H1 (cell line): ENCODE data around the gene GALNT7. TPM values are rescaled to one million over a fixed set of nuclear protein-coding genes. Genes with fewer than 3 reads are reported as not detected.

ENCODE experiments used
- CTCF ChIA-PET: fragments of 300-600 bp; sonication (Branson Sonifier 250); formaldehyde crosslinking; loops from one replicate; lab custom pipeline; 2021; ENCODE audit not compliant: partially characterized antibody; lab: Charles Lee
- POLR2A ChIA-PET: fragments of 300-600 bp; sonication (Branson Sonifier 250); formaldehyde crosslinking; loops from one replicate; lab custom pipeline; 2021; ENCODE audit warnings: inconsistent platforms; ENCODE audit not compliant: partially characterized antibody; lab: Charles Lee
- DNase-seq, 2 experiments: peaks; one replicate each; pipeline versions ENCODE4 v3.0.0 to v3.0.0-alpha.2; 2010 to 2022; ENCODE audit warnings: low spot score in 2 of 2, low read depth in 1 of 2, mixed read lengths in 1 of 2
- FAIRE-seq: peaks from 2 replicates; lab custom pipeline; 2011; peaks lifted over from hg19 to GRCh38; lab: Jason Lieb, UNC
- H2AFZ ChIP-seq: 2 replicates; pipeline ENCODE4 v1.8.1; 2012; ENCODE audit warnings: low read length, inconsistent platforms
- H2AK5ac ChIP-seq: 2 replicates; pipeline ENCODE4 v1.6.1; 2013; ENCODE audit warnings: low read depth, low read length
- H2BK120ac ChIP-seq: replicated peaks from 2 replicates; pipeline ENCODE3; 2013; ENCODE audit warnings: low read depth, low read length, inconsistent platforms
- H2BK12ac ChIP-seq: 2 replicates; pipeline ENCODE4 v1.6.1; 2013; ENCODE audit warnings: low read depth, low read length
- H2BK15ac ChIP-seq: 2 replicates; pipeline ENCODE4 v1.6.1; 2013; ENCODE audit warnings: low read length
- H2BK20ac ChIP-seq: 2 replicates; pipeline ENCODE4 v1.6.1; 2013; ENCODE audit warnings: low read length
- H2BK5ac ChIP-seq: 2 replicates; pipeline ENCODE4 v1.6.1; 2013; ENCODE audit warnings: low read depth, low read length
- H3K14ac ChIP-seq: 2 replicates; pipeline ENCODE4 v1.6.1; 2013; ENCODE audit warnings: inconsistent platforms; ENCODE audit not compliant: insufficient read length
- H3K18ac ChIP-seq: 2 replicates; pipeline ENCODE4 v1.6.1; 2013; ENCODE audit warnings: low read length; ENCODE audit errors: extremely low read depth
- H3K23ac ChIP-seq: 2 replicates; pipeline ENCODE4 v1.6.1; 2013; ENCODE audit warnings: inconsistent platforms; ENCODE audit not compliant: insufficient read length
- H3K23me2 ChIP-seq: 2 replicates; pipeline ENCODE4 v1.6.1; 2013; ENCODE audit warnings: low read depth, low read length
- H3K27ac ChIP-seq: 2 replicates; pipeline ENCODE4 v1.6.1; 2011; ENCODE audit warnings: low read depth, low read length, inconsistent platforms
- H3K27me3 ChIP-seq, 4 experiments: replicated peaks in 1 of 4; 1 replicate in 1 of 4; 2 replicates in 3 of 4; pipeline versions ENCODE4 v1.6.1 to v1.8.1; 2011 to 2013; ENCODE audit warnings: low read length in 3 of 4, mild to moderate bottlenecking in 3 of 4, inconsistent platforms in 2 of 4, mixed read lengths in 2 of 4, moderate library complexity in 1 of 4; ENCODE audit not compliant: control insufficient read depth in 3 of 4, insufficient read depth in 3 of 4; ENCODE audit errors: extremely low read depth in 1 of 4
- H3K36me3 ChIP-seq, 4 experiments: 2 replicates each; pipeline versions ENCODE4 v1.6.1 to v1.8.1; 2011 to 2013; ENCODE audit warnings: mild to moderate bottlenecking in 4 of 4, low read length in 3 of 4, moderate library complexity in 2 of 4, control low read depth in 1 of 4, inconsistent platforms in 1 of 4; ENCODE audit not compliant: insufficient read depth in 4 of 4, control insufficient read depth in 2 of 4
- H3K4ac ChIP-seq: replicated peaks from 2 replicates; pipeline ENCODE3; 2013; ENCODE audit warnings: low read length, low read depth, mixed read lengths, inconsistent platforms; ENCODE audit not compliant: insufficient read length
- H3K4me1 ChIP-seq, 4 experiments: replicated peaks in 1 of 4; 1 replicate in 1 of 4; 2 replicates in 3 of 4; pipeline versions ENCODE4 v1.6.1 to v1.8.1; 2011 to 2013; ENCODE audit warnings: low read length in 3 of 4, inconsistent platforms in 2 of 4, mixed read lengths in 1 of 4; ENCODE audit not compliant: insufficient read depth in 4 of 4, control insufficient read depth in 3 of 4
- H3K4me2 ChIP-seq, 2 experiments: 2 replicates each; pipeline versions ENCODE4 v1.6.1 to v1.8.1; 2011 to 2013; ENCODE audit warnings: low read depth in 2 of 2, low read length in 2 of 2, control low read depth in 1 of 2, inconsistent platforms in 1 of 2, mild to moderate bottlenecking in 1 of 2; ENCODE audit not compliant: insufficient read depth in 1 of 2
- H3K4me3 ChIP-seq, 4 experiments: fragments of 200-600, 300-600 bp in 1 of 4; sonication (generic), shearing (Covaris generic), sonication (Bioruptor Twin) in 1 of 4; 2 replicates each; pipeline versions ENCODE4 v1.5.1 to v1.8.1; 2011 to 2016; ENCODE audit warnings: low read length in 4 of 4, low read depth in 3 of 4, control low read depth in 2 of 4, inconsistent platforms in 2 of 4, mild to moderate bottlenecking in 2 of 4, mixed read lengths in 1 of 4, moderate library complexity in 1 of 4; ENCODE audit not compliant: insufficient read depth in 2 of 4; ENCODE audit errors: extremely low read depth in 1 of 4
- H3K56ac ChIP-seq: replicated peaks from 2 replicates; pipeline ENCODE3; 2013; ENCODE audit warnings: low read depth, mild to moderate bottlenecking, mixed read lengths, low read length, inconsistent platforms; ENCODE audit not compliant: insufficient read length
- H3K79me1 ChIP-seq: 2 replicates; pipeline ENCODE4 v1.6.1; 2013; ENCODE audit warnings: low read depth, low read length, control low read depth
- H3K79me2 ChIP-seq, 2 experiments: 2 replicates each; pipeline versions ENCODE4 v1.6.1 to v1.8.1; 2012 to 2013; ENCODE audit warnings: low read length in 2 of 2, mild to moderate bottlenecking in 2 of 2, inconsistent platforms in 1 of 2; ENCODE audit not compliant: insufficient read depth in 2 of 2, control insufficient read depth in 1 of 2
- H3K9ac ChIP-seq, 4 experiments: replicated peaks in 1 of 4; 1 replicate in 1 of 4; 2 replicates in 3 of 4; pipeline versions ENCODE4 v1.6.1 to v1.8.1; 2011 to 2013; ENCODE audit warnings: low read depth in 3 of 4, low read length in 3 of 4, control low read depth in 2 of 4, mild to moderate bottlenecking in 2 of 4, moderate library complexity in 2 of 4, inconsistent platforms in 1 of 4; ENCODE audit errors: extremely low read depth in 1 of 4
- H3K9me3 ChIP-seq, 2 experiments: 2 replicates each; pipeline versions ENCODE4 v1.6.1 to v1.8.1; 2012 to 2013; ENCODE audit warnings: mild to moderate bottlenecking in 2 of 2, moderate library complexity in 2 of 2, control low read depth in 1 of 2, inconsistent platforms in 1 of 2, low read depth in 1 of 2, low read length in 1 of 2, mixed read lengths in 1 of 2; ENCODE audit not compliant: insufficient read depth in 2 of 2
- H4K20me1 ChIP-seq, 2 experiments: replicated peaks in 1 of 2; 2 replicates each; pipeline versions ENCODE3 to v1.8.1; 2011 to 2013; ENCODE audit warnings: inconsistent platforms in 2 of 2, low read length in 2 of 2, mild to moderate bottlenecking in 1 of 2; ENCODE audit not compliant: insufficient read depth in 2 of 2, control insufficient read depth in 1 of 2
- H4K5ac ChIP-seq: 2 replicates; pipeline ENCODE4 v1.6.1; 2013; ENCODE audit warnings: low read length, low read depth, mixed read lengths, inconsistent platforms; ENCODE audit not compliant: insufficient read length
- H4K8ac ChIP-seq: 2 replicates; pipeline ENCODE4 v1.8.0; 2013; ENCODE audit warnings: mild to moderate bottlenecking, moderate library complexity, low read length, inconsistent platforms; ENCODE audit not compliant: insufficient read depth; ENCODE audit errors: extremely low read depth
- H4K91ac ChIP-seq: replicated peaks from 2 replicates; pipeline ENCODE3; 2013; ENCODE audit warnings: low read length, mixed read lengths, inconsistent platforms; ENCODE audit not compliant: insufficient read length
- ASH2L ChIP-seq: fragments of 200-600, 300-600 bp; sonication (generic); IDR thresholded peaks from one replicate; pipeline ENCODE4 v1.7.1; 2017; ENCODE audit warnings: low read length
- BACH1 ChIP-seq: IDR thresholded peaks from 2 replicates; pipeline ENCODE4 v1.6.1; 2012; ENCODE audit warnings: low read length, improper control_type of control experiment
- BRCA1 ChIP-seq: IDR thresholded peaks from 2 replicates; pipeline ENCODE4 v1.6.1; 2012; ENCODE audit warnings: low read depth, low read length, improper control_type of control experiment
- CBX5 ChIP-seq: fragments of 300-800, 300-1000 bp; sonication (generic); IDR thresholded peaks from 2 replicates; pipeline ENCODE4 v1.7.1; 2016; ENCODE audit warnings: antibody characterized with exemption, low read length, low read depth
- CEBPB ChIP-seq: IDR thresholded peaks from 2 replicates; pipeline ENCODE4 v1.6.1; 2012; ENCODE audit warnings: low read depth, low read length
- FOSL1 ChIP-seq: IDR thresholded peaks from 2 replicates; pipeline ENCODE4 v1.6.1; 2011; ENCODE audit warnings: mild to moderate bottlenecking, low read depth, low read length, moderate library complexity; ENCODE audit not compliant: insufficient read depth
- HDAC6 ChIP-seq: IDR thresholded peaks from one replicate; pipeline ENCODE4 v1.7.1; 2012; ENCODE audit warnings: low read depth, mild to moderate bottlenecking, inconsistent platforms, low read length, moderate library complexity
- POU5F1 ChIP-seq: IDR thresholded peaks from 2 replicates; pipeline ENCODE4 v1.6.1; 2011; ENCODE audit warnings: low read depth, mild to moderate bottlenecking, low read length, moderate library complexity
- RAD21 ChIP-seq, 2 experiments: IDR thresholded peaks in 1 of 2; conservative IDR thresholded peaks in 1 of 2; 2 replicates each; pipeline ENCODE4 v1.6.1; 2011; ENCODE audit warnings: low read depth in 2 of 2, low read length in 2 of 2, improper control_type of control experiment in 1 of 2, inconsistent platforms in 1 of 2, mild to moderate bottlenecking in 1 of 2, moderate library complexity in 1 of 2
- SIX5 ChIP-seq: IDR thresholded peaks from 2 replicates; pipeline ENCODE4 v1.6.1; 2011; ENCODE audit warnings: mild to moderate bottlenecking, low read depth, low read length
- SP4 ChIP-seq: IDR thresholded peaks from 2 replicates; pipeline ENCODE4 v1.6.1; 2012; ENCODE audit warnings: low read length, inconsistent platforms
- TEAD4 ChIP-seq: IDR thresholded peaks from 2 replicates; pipeline ENCODE4 v1.6.1; 2012; ENCODE audit warnings: low read depth, low read length, inconsistent platforms, mixed read lengths
- YY1 ChIP-seq: IDR thresholded peaks from 2 replicates; pipeline ENCODE4 v1.6.1; 2011; ENCODE audit warnings: low read depth, mild to moderate bottlenecking, low read length
- WGBS, 2 experiments: shearing (Covaris generic) in 1 of 2; methylation state at CpG; one replicate each; pipeline versions ENCODE4 v1.1.6 to v1.1.7; 2013 to 2015; ENCODE audit warnings: low lambda C conversion rate in 2 of 2, mixed read lengths in 2 of 2, inconsistent platforms in 1 of 2, low coverage in 1 of 2, missing lambda C conversion rate in 1 of 2; ENCODE audit not compliant: insufficient replicate concordance in 2 of 2, insufficient coverage in 1 of 2, insufficient read length in 1 of 2; ENCODE audit errors: extremely low coverage in 1 of 2, missing lambda C conversion rate in 1 of 2; 5-methylcytosine and 5-hydroxymethylcytosine counted together
- polyA plus RNA-seq, 7 experiments: library from polyadenylated mRNA; depleted of rRNA in 3 of 7; stranded (reverse) in 5 of 7; unstranded in 2 of 7; fragments of >200 nt in 5 of 7; fragments of 200-250 nt in 2 of 7; gene quantifications; 1 replicate in 5 of 7; 2 replicates in 1 of 7; 4 replicates in 1 of 7; pipeline versions ENCODE4 v1.2.1 to v1.2.3, GENCODE V29; 2011 to 2013; ENCODE audit warnings: missing spikeins in 2 of 7, mixed read lengths in 2 of 7
- total RNA-seq: library from RNA; stranded (reverse); fragmentation: NEBNext Ultra II Directional; extraction: Animal tissue kit (Norgen Biotek cat#: 25700); gene quantifications from 2 replicates; pipeline ENCODE4 v1.2.1, GENCODE V29; 2021

Gene GALNT7
- total and polyA plus RNA-seq, 2 of the 8 experiments (the other 6 are each of a cell fraction or from before 2014, with no cell fraction given) = 22.4 to 85.5 TPM

- peaks cover 0 to 10% of the 10 kb centered on the region in 2 experiments; a peak in 1 of 4 replicates for H3K9me3 ChIP-seq
- H4K8ac ChIP-seq = no peak overlapping the region
- peaks cover 0 to 1% of the 10 kb centered on the region in 2 experiments for H4K20me1 ChIP-seq
- peaks cover 0 to 6% (median 0%) of the 10 kb centered on the region in 4 experiments; a peak in 3 of 8 replicates for H3K36me3 ChIP-seq
- no peak overlapping the region for H2BK15ac ChIP-seq
- H3K4me1 ChIP-seq = peaks cover 0 to 6% (median 0%) of the 10 kb centered on the region in 4 experiments; a peak in 2 of 7 replicates
- H3K4me2 ChIP-seq = no peak overlapping the region
- no peak overlapping the region for H3K9ac ChIP-seq
- no peak overlapping the region for H3K4me3 ChIP-seq
- H3K23me2 ChIP-seq = peaks cover 3% of the 10 kb centered on the region; the same call in 1 of the 2 replicates
- 87% methylated on average over 5 of the region's 5 CpGs; no CpG with 5 or more reads in 1 of the 2 experiments for WGBS, 2 experiments
- no peak overlapping the region for H3K23ac ChIP-seq
- no peak overlapping the region for H3K27ac ChIP-seq
- POLR2A ChIA-PET = interaction anchor here (1.1 to 1.5 kb wide), 2 partner anchors 9 to 11 kb away, joined by 3 to 5 read pairs; no protein-coding TSS in a partner anchor
- CTCF ChIA-PET = interaction anchor here (0.8 to 2.1 kb wide), 5 partner anchors 9 to 173 kb away, joined by 4 to 10 read pairs (median 5); no protein-coding TSS in a partner anchor
- DNase-seq (no peak), FAIRE-seq (no peak)
- H2BK20ac ChIP-seq = no peak overlapping the region
- H3K79me2 ChIP-seq = peaks cover 4 to 92% of the 10 kb centered on the region in 2 experiments
- no peak overlapping the region for H2BK12ac ChIP-seq
- no peak overlapping the region for H3K4ac ChIP-seq
- H2AFZ ChIP-seq = no peak overlapping the region
- H3K18ac ChIP-seq = no peak overlapping the region
- no peak overlapping the region for H2AK5ac ChIP-seq
- no peak overlapping the region for H3K14ac ChIP-seq
- H3K79me1 ChIP-seq = no peaks in the 10 kb centered on the region
- H2BK5ac ChIP-seq = no peak overlapping the region
- H4K5ac ChIP-seq = no peak overlapping the region
- no peak overlapping the region for H3K56ac ChIP-seq
- H3K27me3 ChIP-seq = no peaks in the 10 kb centered on the region
- no peak overlapping the region for H2BK120ac ChIP-seq
- no peak overlapping the region for H4K91ac ChIP-seq
- TF ChIP-seq ASH2L (no peak), CEBPB (no peak), FOSL1 (no peak), BACH1 (no peak), CBX5 (no peak), HDAC6 (no peak), SP4 (no peak), POU5F1 (no peak), YY1 (no peak), RAD21 (IDR thresholded peaks at IDR 0.05 in 1 of 2, conservative IDR thresholded peaks at IDR 0.05 in 1 of 2; ENCODE audit: low read depth in 2 of 2, low read length in 2 of 2) (no peak), BRCA1 (no peak), TEAD4 (no peak), SIX5 (no peak)
Observed at GRCh38 chr4:173185847-173186510, 17.4 kb downstream of the GALNT7 start.
